Measurements from ENCODE around the gene HLTF. TPM values are rescaled to one million over a fixed set of nuclear protein-coding genes. Genes with fewer than 3 reads are reported as not detected.
"Not testable (repeated sequence)": the region's sequence is repeated elsewhere in the genome, so short reads cannot be mapped to it uniquely, and the experiment has no call there.

Gene HLTF
- total RNA-seq, 2 experiments from 2014 or later: 22.3 to 22.7 TPM

DNA sequence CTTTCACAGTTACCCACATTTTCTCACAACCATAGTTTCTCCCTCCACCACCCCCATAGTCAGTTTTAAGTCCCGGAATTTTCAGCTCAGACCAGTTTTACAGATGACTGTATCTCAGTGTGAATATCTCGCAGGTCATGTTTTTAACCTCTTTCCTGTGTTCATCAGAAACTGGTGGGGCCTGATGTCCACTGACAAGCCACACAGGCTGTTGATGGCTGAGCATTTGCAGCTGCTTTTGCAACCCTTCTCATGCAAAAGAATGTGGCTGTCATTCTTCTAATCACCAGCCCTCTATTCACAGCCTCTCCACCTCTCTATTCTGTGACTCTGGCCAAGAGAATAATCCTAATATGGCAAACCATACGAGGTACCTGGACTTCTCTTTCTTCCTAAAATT is 86.5 kb downstream of the HLTF start:
- CTCF ChIA-PET: no interaction called here
- POLR2A ChIA-PET: interaction anchor here (0.6 to 1.9 kb wide), 2 partner anchors 9 to 1408 kb away, joined by 3 to 6 read pairs; partner anchors contain the start of genes GYG1 and TSC22D2

DNA sequence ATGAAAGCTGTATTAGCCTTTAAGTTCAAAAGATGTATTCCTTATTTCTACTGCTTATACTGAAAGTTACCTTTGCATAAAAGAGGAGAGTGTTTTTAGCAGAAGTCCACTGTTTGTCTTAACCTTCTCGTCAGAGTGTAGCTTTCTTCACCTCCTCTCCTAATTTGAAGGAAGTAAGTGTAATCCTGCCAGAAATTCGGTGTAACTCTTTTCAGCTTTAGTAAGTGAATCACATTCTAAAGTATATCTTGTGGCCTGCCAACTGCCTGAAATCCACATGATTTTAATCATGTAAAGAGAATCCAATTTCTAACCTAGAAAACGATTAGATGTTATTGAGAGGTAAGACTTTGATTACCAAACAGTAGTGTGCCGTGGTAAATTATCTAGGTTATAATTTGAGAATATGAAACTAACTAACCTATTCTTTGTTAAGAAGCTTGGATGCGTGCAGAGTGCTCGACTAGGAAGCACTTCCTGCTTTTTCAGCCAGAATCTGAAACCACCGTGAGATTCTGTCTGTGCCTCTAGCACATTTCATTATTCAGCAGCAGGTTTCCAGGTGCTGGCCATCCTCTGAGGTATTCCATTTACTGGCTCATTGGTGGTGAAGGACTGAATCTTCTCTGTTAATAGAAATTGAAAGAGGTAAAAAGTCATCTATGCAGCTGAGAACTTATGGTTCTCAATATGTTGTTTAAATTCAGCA is 87.5 kb downstream of the HLTF start:
- ChIA-PET CTCF (no interaction called here), POLR2A (interaction anchor here (0.5 to 1.9 kb wide), 3 partner anchors 8 to 45 kb away, joined by 3 to 11 read pairs (median 6); partner anchors contain the start of gene GYG1)

DNA sequence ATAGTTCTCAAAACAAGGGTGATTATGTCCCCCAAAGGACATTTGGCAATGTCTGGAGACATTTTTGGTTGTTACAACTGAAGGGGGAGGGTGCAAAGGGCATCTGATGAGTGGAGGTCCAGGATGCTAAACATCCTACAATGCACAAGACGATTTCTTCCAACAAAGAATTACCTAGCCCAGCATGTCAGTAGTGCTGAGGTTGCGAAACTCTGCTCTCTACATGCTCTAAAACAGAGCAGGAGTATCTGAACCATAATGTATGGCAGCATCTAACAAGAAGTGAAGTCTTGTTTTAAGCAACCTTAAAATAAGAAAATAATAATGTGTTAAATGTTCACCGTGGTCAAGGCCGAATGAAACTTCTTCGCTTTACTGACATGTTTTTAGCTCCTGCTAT is 88.0 kb downstream of the HLTF start:
- POLR2A ChIA-PET: no interaction called here
- CTCF ChIA-PET: interaction anchor here (0.8 kb wide), 1 partner anchor 41 kb away, joined by 3 read pairs; no protein-coding TSS in a partner anchor

DNA sequence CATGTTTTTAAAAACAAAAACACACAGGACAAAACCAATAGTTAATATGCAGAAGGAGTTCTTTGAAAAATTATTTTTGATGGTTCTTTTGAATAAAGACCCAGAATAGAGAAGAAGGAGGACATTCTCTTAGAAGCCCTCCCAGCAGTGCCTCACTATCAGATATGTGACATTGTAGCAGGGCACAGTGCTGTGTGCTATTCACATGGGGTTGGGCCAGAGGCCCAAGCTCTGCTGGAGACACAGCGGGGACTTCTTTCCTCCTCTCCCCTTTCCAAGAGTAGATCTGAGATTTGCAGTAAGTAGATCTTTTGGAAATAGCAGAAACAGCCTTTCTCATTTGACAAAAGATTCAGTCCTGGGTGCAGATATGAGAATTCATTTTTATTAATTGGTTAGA is 88.7 kb downstream of the HLTF start:
- POLR2A ChIA-PET: no interaction called here
- CTCF ChIA-PET: interaction anchor here (0.8 kb wide), 1 partner anchor 40 kb away, joined by 3 read pairs; no protein-coding TSS in a partner anchor

DNA sequence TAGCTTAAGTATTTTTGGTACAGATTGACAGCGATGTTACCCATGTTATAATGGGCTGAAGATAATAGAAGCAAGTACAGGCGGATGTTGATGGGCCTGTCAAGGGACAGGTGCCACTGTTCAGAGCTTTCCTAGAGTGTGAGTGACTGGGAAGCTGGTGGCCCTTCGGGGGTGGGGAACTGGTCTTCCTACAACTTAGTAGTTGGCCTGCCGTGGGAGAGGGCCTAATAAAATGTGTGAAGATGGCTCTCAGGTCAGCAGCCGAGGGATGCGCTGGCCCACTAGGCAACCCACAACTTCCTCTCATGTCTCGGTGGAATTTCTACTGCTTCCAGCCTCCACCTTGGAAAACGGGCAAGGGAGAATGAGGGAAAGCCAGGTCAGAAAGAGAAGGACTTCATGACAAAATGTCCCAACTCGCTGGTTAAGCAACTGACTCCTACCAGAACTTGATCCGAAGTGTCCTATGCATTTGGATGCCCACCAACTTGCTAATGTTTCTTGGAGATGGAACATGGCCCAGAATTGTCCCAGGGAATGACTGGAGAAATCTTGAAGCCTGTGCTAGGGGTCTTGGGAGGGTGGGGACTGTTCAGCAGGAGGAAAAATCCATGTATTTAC is 93.6 kb downstream of the HLTF start:
- POLR2A ChIA-PET: interaction anchor here (0.9 to 2.4 kb wide), 4 partner anchors 17 to 137 kb away, joined by 3 to 10 read pairs (median 6); partner anchors contain the start of gene HPS3
- CTCF ChIA-PET: interaction anchor here (0.6 to 1.0 kb wide), 2 partner anchors 28 to 37 kb away, joined by 3 to 6 read pairs; no protein-coding TSS in a partner anchor

DNA sequence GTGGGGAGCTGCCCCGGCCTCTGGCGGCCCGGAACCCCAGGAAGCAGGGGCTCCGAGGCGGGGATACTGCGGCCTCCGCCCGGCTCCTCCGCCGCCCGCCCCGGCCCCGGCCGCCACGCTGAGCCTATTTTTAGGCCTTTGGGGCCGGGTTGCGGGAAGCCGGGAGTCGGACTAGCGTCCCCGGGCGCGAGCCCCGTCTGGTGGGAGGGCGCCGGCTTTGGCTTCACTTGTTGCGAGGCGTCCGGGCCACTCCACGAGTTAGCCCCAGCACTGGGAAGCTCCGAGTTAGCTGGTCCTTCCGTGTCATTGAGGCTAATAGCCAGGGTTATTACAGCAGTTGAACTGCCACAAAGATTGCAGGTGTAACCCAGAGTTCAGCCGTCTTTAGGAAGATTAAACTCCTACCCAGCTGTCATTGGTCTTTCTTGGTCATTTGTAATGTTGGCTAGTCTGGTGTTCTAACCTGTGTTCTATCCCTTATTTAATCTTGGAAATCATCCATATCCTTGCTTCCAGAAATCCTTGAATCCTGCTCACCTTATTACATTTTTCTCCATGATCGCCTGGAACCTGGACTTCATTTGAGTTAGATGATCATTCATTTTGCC is 94.2 kb downstream of the HLTF start:
- CTCF ChIA-PET: interaction anchor here (0.6 to 1.5 kb wide), 5 partner anchors 12 to 37 kb away, joined by 3 to 6 read pairs (median 3); no protein-coding TSS in a partner anchor

DNA sequence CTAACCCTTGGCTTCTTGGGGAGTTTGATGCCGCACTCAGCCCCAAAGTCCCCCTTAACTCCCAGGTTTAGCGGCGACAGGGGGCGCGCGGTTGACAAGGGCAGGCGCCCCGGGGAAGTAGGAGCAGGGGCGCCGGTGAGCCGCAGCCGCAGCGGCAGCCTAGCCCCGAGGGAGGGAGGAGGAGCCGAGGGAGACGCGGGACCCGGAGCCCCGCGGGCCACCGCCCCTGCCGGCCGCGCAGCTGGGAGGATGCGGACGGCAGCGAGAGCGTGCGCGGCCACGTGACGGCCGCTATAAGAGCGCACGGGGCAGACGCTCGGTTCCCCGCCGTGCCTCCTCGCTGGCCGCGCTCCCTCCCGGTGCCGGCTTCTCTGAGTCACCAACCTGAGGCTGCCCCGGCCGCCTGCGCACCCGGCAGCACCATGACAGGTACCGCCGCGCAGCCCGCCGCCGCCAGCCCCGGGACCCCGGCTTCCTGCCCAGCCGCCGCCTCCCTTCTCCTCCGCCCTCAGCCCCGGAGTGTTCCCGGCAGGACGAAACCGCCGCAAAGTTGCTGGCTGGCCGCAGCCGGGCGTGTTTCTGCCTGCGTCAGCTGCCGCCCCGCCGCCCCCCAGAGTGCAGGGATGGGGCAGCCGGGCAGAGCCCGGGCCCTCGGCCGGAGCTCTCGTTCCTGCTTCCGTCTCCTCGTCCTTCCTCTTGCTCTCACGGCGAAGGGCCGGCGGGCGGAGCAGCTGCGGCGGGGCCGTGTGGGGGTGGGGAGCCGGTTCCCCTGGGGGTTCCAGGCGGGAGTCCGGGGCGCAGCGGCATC is 94.9 kb downstream of the HLTF start, which contains the start of gene GYG1:
TSS of gene GYG1 (plus strand) at position 322 of the 808 bp plus-strand sequence. CDS start at position 423, 101 bp downstream.
- ChIA-PET CTCF (interaction anchor here (0.8 to 1.7 kb wide), 6 partner anchors 13 to 138 kb away, joined by 3 to 5 read pairs (median 3); partner anchors contain the start of gene HPS3), POLR2A (interaction anchor here (0.9 to 2.4 kb wide), 8 partner anchors 8 to 233 kb away, joined by 3 to 10 read pairs (median 5); partner anchors contain the start of gene HPS3)

More for the DNA sequence above, 94.2 kb downstream of the HLTF start:
- POLR2A ChIA-PET: interaction anchor here (0.9 to 2.4 kb wide), 5 partner anchors 17 to 137 kb away, joined by 3 to 10 read pairs (median 4); partner anchors contain the start of gene HPS3

DNA sequence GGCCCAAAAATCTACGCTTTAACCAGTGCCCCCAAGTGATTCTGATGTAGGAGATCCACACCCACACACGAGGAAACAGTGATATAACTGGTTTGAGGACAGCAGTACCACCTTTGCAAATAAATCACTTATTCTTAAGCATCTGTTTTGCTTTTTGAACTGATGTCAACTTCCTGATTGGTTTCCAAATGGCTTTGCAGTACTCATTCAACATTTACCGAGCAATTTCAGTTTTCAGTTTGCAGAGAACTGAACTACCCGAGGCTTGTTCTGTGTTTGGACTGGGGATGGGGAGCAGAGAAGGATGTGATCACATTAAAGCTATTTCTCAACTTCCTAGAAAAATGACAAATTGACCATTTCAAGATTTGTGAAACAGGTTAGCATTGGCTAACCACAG is 96.1 kb downstream of the HLTF start:
- ChIA-PET POLR2A (interaction anchor here (1.0 to 2.4 kb wide), 4 partner anchors 10 to 235 kb away, joined by 3 to 9 read pairs (median 6); partner anchors contain the start of gene HPS3), CTCF (interaction anchor here (0.6 to 1.7 kb wide), 4 partner anchors 19 to 1774 kb away, joined by 3 to 5 read pairs (median 4); partner anchors contain the start of gene HPS3)

DNA sequence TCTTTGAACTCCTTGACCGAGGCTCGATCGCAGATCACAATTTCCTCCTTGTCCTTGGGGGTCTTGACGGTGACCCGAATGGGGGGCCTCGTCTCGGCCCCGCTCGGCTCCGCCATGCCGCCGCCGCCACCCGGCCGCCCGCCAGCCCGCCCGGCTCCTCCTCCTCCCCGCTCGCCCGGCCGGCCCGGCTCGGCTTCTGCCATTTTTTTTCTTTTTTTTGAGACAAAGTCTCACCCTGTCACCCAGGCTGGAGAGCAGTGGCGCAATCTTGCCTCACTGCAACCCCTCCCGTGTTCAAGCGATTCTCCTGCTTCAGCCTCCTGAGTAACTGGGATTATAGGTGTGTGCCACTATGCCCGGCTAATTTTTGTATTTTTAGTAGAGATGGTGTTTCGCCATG is 98.8 kb downstream of the HLTF start:
- CTCF ChIA-PET, POLR2A ChIA-PET: not testable (repeated sequence)

DNA sequence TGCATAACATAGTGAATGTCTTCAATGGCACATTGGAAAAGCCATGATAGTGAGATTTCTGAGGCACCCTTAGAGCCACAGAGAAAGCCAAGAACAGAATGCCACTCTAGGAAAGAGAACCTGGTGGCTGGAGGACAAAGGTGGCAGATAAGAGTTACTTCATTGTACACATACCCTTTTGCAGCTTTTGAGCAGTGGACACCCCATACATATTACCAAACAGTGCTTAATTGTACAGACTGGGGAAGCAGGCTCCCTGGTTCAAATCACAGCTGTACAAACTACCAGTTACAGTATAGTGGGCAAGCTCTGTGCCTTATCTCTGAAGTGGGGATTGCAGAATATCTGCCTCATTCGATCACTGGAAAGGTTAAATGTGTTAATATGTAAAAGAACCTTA is 105.1 kb downstream of the HLTF start:
- ChIA-PET POLR2A (no interaction called here), CTCF (no interaction called here)

Other genes with a start within 250 kb of the HLTF start
- not detected for gene CPA3, start 221.2 kb downstream of the HLTF start, total RNA-seq
- gene GYG1, start 95.0 kb downstream of the HLTF start, total RNA-seq: 10 to 100 TPM; 32.8 to 34.6 TPM
- 10 to 100 TPM; 17.9 to 19.1 TPM for gene HPS3, start 43.1 kb upstream of the HLTF start, total RNA-seq
- gene CP, start 135.3 kb upstream of the HLTF start, total RNA-seq: not detected
- gene TM4SF18, start 247.1 kb upstream of the HLTF start, total RNA-seq: not detected

All from activated CD8-positive, alpha-beta memory T cell treated with anti-CD3 and anti-CD28 coated beads for 36 hours (primary cell).